SH-SY5Y (cell line): Measurements from ENCODE around the gene MYO7B.

Source experiments
- GATA2 ChIP-seq: IDR thresholded peaks from 2 replicates; pipeline ENCODE4 v1.6.1; 2011; ENCODE audit warnings: mild to moderate bottlenecking, low read depth, low read length
- GATA3 ChIP-seq: IDR thresholded peaks from 2 replicates; pipeline ENCODE4 v1.6.1; 2011; ENCODE audit warnings: low read depth, mild to moderate bottlenecking, low read length, moderate library complexity

GRCh38 chr2:127610561-127610960, 75.1 kb downstream of the MYO7B start:
- TF ChIP-seq GATA3 (no peak), GATA2 (no peak)
